ENCODE results near the gene KIAA0825. TPM values are rescaled to one million over a fixed set of nuclear protein-coding genes. Genes with fewer than 3 reads are reported as not detected.

KIAA0825 gene
- total and polyA plus RNA-seq, 2 of the 8 experiments (the other 6 are each of a cell fraction or from before 2014, with no cell fraction given), result 0.60 to 1.0 TPM

DNA sequence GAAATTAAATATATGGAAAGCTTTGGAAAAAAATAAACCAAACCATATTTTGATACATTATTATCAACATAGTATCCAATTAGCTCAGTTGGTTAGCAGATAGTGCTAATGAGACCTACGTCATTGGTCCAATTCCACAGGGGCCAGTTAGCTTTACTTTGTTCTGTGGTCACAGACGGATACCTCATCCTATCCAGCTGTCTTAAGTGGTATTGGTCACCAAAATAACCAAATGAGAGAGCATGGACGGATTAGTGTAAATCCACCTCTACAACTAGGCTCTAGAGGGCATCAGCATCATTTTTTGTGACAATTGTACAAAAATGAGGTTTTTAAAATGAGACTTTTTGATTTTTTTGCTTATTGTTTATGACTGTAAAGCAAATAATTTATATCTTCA is 364.2 kb downstream of the KIAA0825 start (continued):
- TF ChIP-seq RNF2 (IDR thresholded peaks at IDR 0.05; ENCODE audit: borderline replicate concordance, low read depth, low read length, missing control alignments, poor library complexity, severe bottlenecking), result no peak
- no peak for TF ChIP-seq SIRT6 (IDR thresholded peaks at IDR 0.05; ENCODE audit: low read length)
- no peak for TF ChIP-seq NANOG (IDR thresholded peaks at IDR 0.05; ENCODE audit: insufficient read depth, low read depth, low read length, poor library complexity, severe bottlenecking)
- no peak for TF ChIP-seq SP2 (IDR thresholded peaks at IDR 0.05; ENCODE audit: low read length)
